ENCODE results near the gene SOS2.

DNA sequence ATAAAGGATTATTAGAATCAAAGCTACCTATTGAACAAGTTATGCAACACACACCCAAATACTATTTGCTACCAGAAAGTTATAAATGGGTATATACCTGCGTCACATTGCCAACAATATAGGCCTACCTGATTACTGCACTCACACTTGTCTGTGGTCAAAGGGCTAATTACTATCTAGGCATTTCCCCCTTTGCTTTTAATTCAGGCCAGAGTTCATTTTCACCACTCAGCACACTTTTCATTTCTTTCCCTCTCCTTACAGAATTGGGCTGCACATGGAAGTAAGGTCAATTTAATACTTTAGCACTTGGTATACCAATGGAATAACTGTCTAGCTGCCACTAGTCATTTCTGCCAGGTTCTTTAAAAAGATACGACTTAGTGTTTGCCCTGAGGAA lies 1.7 kb downstream of the SOS2 start:
- TF ChIP-seq, protein P1, sequence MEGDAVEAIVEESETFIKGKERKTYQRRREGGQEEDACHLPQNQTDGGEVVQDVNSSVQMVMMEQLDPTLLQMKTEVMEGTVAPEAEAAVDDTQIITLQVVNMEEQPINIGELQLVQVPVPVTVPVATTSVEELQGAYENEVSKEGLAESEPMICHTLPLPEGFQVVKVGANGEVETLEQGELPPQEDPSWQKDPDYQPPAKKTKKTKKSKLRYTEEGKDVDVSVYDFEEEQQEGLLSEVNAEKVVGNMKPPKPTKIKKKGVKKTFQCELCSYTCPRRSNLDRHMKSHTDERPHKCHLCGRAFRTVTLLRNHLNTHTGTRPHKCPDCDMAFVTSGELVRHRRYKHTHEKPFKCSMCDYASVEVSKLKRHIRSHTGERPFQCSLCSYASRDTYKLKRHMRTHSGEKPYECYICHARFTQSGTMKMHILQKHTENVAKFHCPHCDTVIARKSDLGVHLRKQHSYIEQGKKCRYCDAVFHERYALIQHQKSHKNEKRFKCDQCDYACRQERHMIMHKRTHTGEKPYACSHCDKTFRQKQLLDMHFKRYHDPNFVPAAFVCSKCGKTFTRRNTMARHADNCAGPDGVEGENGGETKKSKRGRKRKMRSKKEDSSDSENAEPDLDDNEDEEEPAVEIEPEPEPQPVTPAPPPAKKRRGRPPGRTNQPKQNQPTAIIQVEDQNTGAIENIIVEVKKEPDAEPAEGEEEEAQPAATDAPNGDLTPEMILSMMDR (IDR thresholded peaks at IDR 0.05; ENCODE audit: low read depth, low read length, poor library complexity, severe bottlenecking), result no peak
- no peak for TF ChIP-seq EZH2phosphoT487 (IDR thresholded peaks at IDR 0.05; ENCODE audit: borderline replicate concordance, low read length)
